Natural killer cell (primary cell): Measurements from ENCODE around the gene TDO2. TPM values are rescaled to one million over a fixed set of nuclear protein-coding genes. Genes with fewer than 3 reads are reported as not detected.

Experiments used
- ATAC-seq, 3 donors: fragments of 150-1000 bp in 2 of 3; fragments of 200-7000 bp in 1 of 3; cut with Tn5 transposase; 1 replicate in 1 of 3; 2 replicates in 2 of 3; pipeline ENCODE4 v1.10.0; 2021; ENCODE audit warnings: mild to moderate bottlenecking in 2 of 3, moderate library complexity in 2 of 3
- DNase-seq, 2 donors: peaks; one replicate each; pipeline versions ENCODE4 v3.0.0 to v3.0.0-alpha.2; 2013 to 2021; ENCODE audit warnings: mixed read lengths in 1 of 2
- H3K27ac ChIP-seq: one replicate; pipeline ENCODE4 v1.5.1; 2013; ENCODE audit warnings: mild to moderate bottlenecking, low read length
- H3K27me3 ChIP-seq: one replicate; pipeline ENCODE4 v1.6.1; 2013; ENCODE audit warnings: low read length; ENCODE audit not compliant: control insufficient read depth, insufficient read depth
- H3K36me3 ChIP-seq: one replicate; pipeline ENCODE4 v1.6.1; 2013; ENCODE audit warnings: low read length; ENCODE audit not compliant: control insufficient read depth, insufficient read depth
- H3K4me1 ChIP-seq: one replicate; pipeline ENCODE4 v1.6.1; 2013; ENCODE audit warnings: low read length; ENCODE audit not compliant: control insufficient read depth, insufficient read depth
- H3K4me3 ChIP-seq: one replicate; pipeline ENCODE4 v1.5.1; 2013; ENCODE audit warnings: low read length
- H3K9me3 ChIP-seq: one replicate; pipeline ENCODE4 v1.6.1; 2013; ENCODE audit warnings: low read length; ENCODE audit not compliant: control insufficient read depth, insufficient read depth
- H3K27ac Mint-ChIP-seq, 2 donors: one replicate each; pipeline ENCODE4 v1.8.0; 2022; ENCODE audit warnings: mild to moderate bottlenecking in 2 of 2, mixed read lengths in 2 of 2, moderate library complexity in 1 of 2
- H3K27me3 Mint-ChIP-seq, 2 donors: one replicate each; pipeline ENCODE4 v1.8.0; 2022; ENCODE audit warnings: low read depth in 2 of 2, mixed read lengths in 2 of 2
- H3K36me3 Mint-ChIP-seq: one replicate; pipeline ENCODE4 v1.8.0; 2022; ENCODE audit warnings: mixed read lengths
- H3K4me1 Mint-ChIP-seq, 2 donors: one replicate each; pipeline ENCODE4 v1.8.0; 2022; ENCODE audit warnings: mixed read lengths in 2 of 2
- H3K4me3 Mint-ChIP-seq: one replicate; pipeline ENCODE4 v1.8.0; 2022; ENCODE audit warnings: mild to moderate bottlenecking, moderate library complexity, mixed read lengths
- H3K9me3 Mint-ChIP-seq, 2 donors: one replicate each; pipeline ENCODE4 v1.8.0; 2022; ENCODE audit warnings: mixed read lengths in 2 of 2
- WGBS: methylation state at CpG from one replicate; pipeline ENCODE4 v1.1.7; 2013; ENCODE audit warnings: missing lambda C conversion rate; ENCODE audit not compliant: insufficient coverage; 5-methylcytosine and 5-hydroxymethylcytosine counted together
- intact Hi-C: fragments of 100-400 bp; cut with micrococcal nuclease; formaldehyde crosslinking; loops from one replicate; pipeline ENCODE4 v1.14.2; 2022
- total RNA-seq, 4 donors: library from RNA; stranded (reverse); fragments of 120-200 nt in 1 of 4; gene quantifications; one replicate each; pipeline versions ENCODE4 v1.2.3 to v1.2.4, GENCODE V29; 2013 to 2022
- TF ChIP-seq, protein P1 (sequence below): fragments of 200-600 bp; IDR thresholded peaks from one replicate; pipeline ENCODE4 v1.8.0; 2022; ENCODE audit warnings: antibody characterized with exemption

Gene TDO2
- total RNA-seq, 3 donors from 2014 or later (not counting 1 experiment from before 2014, with no cell fraction given) = not detected

DNA sequence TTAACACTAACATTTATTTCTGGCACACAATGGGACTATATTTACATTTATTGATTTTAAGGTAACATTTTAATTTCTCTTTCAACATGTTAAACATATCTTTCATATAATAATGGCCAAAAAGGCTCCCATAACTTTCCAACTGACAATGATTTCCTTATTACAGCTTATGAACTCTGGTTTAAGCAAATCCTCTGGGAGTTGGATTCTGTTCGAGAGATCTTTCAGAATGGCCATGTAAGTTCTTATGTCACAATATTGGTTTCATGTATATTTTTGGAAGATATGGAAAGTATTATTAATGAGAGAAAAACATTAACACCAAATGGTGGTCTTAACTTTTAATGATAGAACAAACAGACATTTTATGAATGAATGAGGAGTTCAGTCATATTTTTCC lies 4.1 kb downstream of the TDO2 start:
- no peak overlapping the region for H3K4me3 ChIP-seq

DNA sequence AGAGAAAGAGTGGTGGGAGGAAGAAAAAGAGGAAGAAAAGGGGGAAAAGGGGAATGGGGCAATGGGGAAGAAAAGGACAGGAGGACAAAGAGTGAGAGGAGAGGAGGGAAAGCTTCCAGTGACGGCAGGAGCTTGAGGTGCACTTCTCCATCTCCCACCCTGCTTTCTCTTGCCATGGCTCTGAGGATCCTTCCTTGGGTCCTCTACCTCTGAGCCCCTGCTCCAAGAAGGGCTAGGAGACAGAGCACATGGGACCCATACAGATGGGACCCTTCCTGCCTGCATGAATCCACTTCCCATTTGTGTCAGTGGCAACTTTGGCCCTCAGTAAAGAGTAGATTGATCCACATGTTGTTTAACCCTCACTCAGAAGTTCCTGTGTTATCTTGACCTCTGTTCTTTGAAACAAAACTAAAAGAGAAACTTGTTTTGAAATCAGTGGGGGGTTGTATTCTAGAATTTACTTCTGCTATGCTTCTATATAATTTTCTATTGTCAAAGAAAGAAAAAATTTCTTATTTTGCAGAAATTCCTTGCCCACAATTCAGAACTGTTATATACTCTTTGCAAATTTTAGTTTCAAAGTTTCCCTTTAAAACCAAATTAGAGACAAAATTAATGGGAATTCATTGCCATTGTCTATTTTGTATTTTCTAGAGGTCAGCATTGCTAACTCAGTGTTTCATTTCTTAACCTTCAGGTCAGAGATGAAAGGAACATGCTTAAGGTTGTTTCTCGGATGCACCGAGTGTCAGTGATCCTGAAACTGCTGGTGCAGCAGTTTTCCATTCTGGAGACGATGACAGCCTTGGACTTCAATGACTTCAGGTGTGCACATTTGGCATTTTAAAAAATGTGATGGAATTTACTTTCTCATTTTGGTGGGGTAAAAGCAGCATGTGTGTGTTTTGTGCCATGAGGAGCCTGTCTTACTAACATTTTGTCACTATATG lies 5.0 kb downstream of the TDO2 start:
- Mint-ChIP-seq H3K4me1 (no peaks in the 10 kb centered on the region), H3K4me3 (no peak overlapping the region), H3K27me3 (peaks cover 3 to 25% of the 10 kb centered on the region in 2 donors), H3K36me3 (no peaks in the 10 kb centered on the region), H3K9me3 (peaks cover 0 to 3% of the 10 kb centered on the region in 2 donors), H3K27ac (no peak overlapping the region)
- no peak overlapping the region for H3K27ac ChIP-seq
- ATAC-seq (no peak), DNase-seq (no peak)
- no peaks in the 10 kb centered on the region for H3K9me3 ChIP-seq
- intact Hi-C loops = no loop called here
- no peaks in the 10 kb centered on the region for H3K27me3 ChIP-seq
- no peak overlapping the region for H3K4me3 ChIP-seq
- no peaks in the 10 kb centered on the region for H3K4me1 ChIP-seq
- WGBS = 87% methylated on average over 4 of the region's 4 CpGs
- no peaks in the 10 kb centered on the region for H3K36me3 ChIP-seq
- TF ChIP-seq, protein P1, sequence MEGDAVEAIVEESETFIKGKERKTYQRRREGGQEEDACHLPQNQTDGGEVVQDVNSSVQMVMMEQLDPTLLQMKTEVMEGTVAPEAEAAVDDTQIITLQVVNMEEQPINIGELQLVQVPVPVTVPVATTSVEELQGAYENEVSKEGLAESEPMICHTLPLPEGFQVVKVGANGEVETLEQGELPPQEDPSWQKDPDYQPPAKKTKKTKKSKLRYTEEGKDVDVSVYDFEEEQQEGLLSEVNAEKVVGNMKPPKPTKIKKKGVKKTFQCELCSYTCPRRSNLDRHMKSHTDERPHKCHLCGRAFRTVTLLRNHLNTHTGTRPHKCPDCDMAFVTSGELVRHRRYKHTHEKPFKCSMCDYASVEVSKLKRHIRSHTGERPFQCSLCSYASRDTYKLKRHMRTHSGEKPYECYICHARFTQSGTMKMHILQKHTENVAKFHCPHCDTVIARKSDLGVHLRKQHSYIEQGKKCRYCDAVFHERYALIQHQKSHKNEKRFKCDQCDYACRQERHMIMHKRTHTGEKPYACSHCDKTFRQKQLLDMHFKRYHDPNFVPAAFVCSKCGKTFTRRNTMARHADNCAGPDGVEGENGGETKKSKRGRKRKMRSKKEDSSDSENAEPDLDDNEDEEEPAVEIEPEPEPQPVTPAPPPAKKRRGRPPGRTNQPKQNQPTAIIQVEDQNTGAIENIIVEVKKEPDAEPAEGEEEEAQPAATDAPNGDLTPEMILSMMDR = no peak

More for the DNA sequence above, 4.1 kb downstream of the TDO2 start:
- Mint-ChIP-seq H3K9me3 (no peaks in the 10 kb centered on the region), H3K36me3 (no peaks in the 10 kb centered on the region), H3K27ac (no peak overlapping the region), H3K4me3 (no peak overlapping the region), H3K27me3 (peaks cover 0 to 18% of the 10 kb centered on the region in 2 donors), H3K4me1 (no peaks in the 10 kb centered on the region)
- DNase-seq = no peak
- H3K4me1 ChIP-seq = no peaks in the 10 kb centered on the region
- H3K36me3 ChIP-seq = no peaks in the 10 kb centered on the region
- ATAC-seq = no peak
- H3K27ac ChIP-seq = no peak overlapping the region
- WGBS = 100% methylated on average over 1 of the region's 1 CpG
- no peaks in the 10 kb centered on the region for H3K27me3 ChIP-seq
- TF ChIP-seq, protein P1 = no peak
- H3K9me3 ChIP-seq = no peaks in the 10 kb centered on the region
- intact Hi-C loops = no loop called here

DNA sequence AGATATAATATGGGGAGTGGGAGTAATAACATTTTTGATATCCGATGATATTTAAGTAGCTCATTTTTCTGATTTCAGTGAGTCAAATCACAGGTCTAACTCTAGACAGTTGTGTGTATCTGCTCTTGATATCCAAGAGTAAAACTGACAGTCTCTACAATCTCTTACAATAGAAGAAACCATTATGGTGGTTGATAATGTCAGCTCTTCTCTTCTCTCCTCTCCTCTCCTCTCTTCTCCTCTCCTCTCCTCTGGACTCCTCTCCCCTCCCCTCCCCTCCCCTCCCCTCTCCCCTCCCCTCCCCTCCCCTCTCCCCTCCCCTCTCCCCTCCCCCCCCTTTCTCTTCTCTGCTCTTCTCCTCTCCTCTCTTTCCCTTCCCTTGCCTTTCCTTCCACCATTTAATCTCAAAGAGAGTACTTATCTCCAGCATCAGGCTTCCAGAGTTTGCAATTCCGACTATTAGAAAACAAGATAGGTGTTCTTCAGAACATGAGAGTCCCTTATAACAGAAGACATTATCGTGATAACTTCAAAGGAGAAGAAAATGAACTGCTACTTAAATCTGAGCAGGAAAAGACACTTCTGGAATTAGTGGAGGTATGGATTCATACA lies 6.2 kb downstream of the TDO2 start:
- Histone ChIP-seq H3K36me3 (no peaks in the 10 kb centered on the region), H3K4me1 (no peaks in the 10 kb centered on the region), H3K27me3 (no peaks in the 10 kb centered on the region), H3K27ac (no peak overlapping the region), H3K4me3 (no peak overlapping the region), H3K9me3 (no peaks in the 10 kb centered on the region)
- H3K27me3 Mint-ChIP-seq = peaks cover 3 to 18% of the 10 kb centered on the region in 2 donors
- no peak overlapping the region for H3K27ac Mint-ChIP-seq
- H3K36me3 Mint-ChIP-seq = no peaks in the 10 kb centered on the region
- intact Hi-C loops = no loop called here
- ATAC-seq (no peak), DNase-seq (no peak)
- peaks cover 0 to 3% of the 10 kb centered on the region in 2 donors for H3K9me3 Mint-ChIP-seq
- H3K4me1 Mint-ChIP-seq = no peaks in the 10 kb centered on the region
- TF ChIP-seq, protein P1 = no peak
- 92% methylated on average over 3 of the region's 3 CpGs for WGBS
- no peak overlapping the region for H3K4me3 Mint-ChIP-seq
